ENCODE measurements around the gene PHGDH. TPM values are rescaled to one million over a fixed set of nuclear protein-coding genes. Genes with fewer than 3 reads are reported as not detected.

PHGDH gene
- total and polyA plus RNA-seq, 2 of the 13 experiments (the other 11 are each of a cell fraction or from before 2014, with no cell fraction given): 95.8 to 133 TPM

DNA sequence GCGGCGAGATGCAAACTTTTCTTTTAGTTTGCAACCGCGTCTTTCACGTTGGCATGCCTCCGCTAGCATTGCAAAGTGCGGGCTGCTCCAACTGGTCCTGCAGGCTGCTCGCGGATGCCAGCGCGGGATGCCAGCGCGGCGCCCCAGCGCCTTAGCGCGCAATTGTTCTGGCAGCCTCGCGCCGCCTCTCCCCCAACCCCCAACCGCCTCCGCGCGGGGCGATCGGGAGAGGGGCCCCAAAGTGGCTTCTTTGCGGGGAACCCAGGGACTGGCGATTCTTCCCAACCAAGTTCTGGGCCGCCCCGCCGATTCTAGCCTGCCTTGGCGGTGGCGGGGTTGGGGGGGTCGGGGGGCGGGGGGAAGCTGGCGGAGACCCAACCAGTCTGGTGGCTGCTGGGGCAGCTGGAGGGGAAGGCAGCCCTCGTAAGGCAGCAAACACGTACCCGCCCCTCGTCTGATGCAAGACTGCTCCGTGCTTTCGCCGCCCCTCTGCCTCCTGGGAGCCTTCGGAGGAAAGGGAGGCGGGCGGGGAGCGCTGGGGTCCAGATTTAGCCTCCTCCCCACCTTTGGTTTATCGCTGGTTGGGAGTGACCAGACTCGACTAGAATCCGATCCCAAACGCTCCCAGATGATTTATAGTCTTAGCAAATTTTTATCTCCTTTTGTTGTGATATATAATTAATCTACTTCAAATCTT, 756 bp downstream of the PHGDH start (continued):
- TF ChIP-seq, protein P1, sequence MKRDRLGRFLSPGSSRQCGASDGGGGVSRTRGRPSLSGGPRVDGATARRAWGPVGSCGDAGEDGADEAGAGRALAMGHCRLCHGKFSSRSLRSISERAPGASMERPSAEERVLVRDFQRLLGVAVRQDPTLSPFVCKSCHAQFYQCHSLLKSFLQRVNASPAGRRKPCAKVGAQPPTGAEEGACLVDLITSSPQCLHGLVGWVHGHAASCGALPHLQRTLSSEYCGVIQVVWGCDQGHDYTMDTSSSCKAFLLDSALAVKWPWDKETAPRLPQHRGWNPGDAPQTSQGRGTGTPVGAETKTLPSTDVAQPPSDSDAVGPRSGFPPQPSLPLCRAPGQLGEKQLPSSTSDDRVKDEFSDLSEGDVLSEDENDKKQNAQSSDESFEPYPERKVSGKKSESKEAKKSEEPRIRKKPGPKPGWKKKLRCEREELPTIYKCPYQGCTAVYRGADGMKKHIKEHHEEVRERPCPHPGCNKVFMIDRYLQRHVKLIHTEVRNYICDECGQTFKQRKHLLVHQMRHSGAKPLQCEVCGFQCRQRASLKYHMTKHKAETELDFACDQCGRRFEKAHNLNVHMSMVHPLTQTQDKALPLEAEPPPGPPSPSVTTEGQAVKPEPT (CRISPR knock-in tag; IDR thresholded peaks at IDR 0.05; ENCODE audit: low read depth): no peak
- 0 out of 2 replicates have a peak, but pooled peaks have one; percentile 14 for TF ChIP-seq ZNF329 (CRISPR knock-in tag; IDR thresholded peaks at IDR 0.05; ENCODE audit: low read depth)
- TF ChIP-seq HDAC1 (CRISPR knock-in tag; IDR thresholded peaks at IDR 0.05): peak; percentile 82
- TF ChIP-seq, protein P2, sequence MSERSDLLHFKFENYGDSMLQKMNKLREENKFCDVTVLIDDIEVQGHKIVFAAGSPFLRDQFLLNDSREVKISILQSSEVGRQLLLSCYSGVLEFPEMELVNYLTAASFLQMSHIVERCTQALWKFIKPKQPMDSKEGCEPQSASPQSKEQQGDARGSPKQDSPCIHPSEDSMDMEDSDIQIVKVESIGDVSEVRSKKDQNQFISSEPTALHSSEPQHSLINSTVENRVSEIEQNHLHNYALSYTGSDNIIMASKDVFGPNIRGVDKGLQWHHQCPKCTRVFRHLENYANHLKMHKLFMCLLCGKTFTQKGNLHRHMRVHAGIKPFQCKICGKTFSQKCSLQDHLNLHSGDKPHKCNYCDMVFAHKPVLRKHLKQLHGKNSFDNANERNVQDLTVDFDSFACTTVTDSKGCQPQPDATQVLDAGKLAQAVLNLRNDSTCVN (CRISPR knock-in tag; IDR thresholded peaks at IDR 0.05; ENCODE audit: borderline replicate concordance): no peak
- TF ChIP-seq ZNF430 (CRISPR knock-in tag; IDR thresholded peaks at IDR 0.05): no peak
- TF ChIP-seq, protein P3, sequence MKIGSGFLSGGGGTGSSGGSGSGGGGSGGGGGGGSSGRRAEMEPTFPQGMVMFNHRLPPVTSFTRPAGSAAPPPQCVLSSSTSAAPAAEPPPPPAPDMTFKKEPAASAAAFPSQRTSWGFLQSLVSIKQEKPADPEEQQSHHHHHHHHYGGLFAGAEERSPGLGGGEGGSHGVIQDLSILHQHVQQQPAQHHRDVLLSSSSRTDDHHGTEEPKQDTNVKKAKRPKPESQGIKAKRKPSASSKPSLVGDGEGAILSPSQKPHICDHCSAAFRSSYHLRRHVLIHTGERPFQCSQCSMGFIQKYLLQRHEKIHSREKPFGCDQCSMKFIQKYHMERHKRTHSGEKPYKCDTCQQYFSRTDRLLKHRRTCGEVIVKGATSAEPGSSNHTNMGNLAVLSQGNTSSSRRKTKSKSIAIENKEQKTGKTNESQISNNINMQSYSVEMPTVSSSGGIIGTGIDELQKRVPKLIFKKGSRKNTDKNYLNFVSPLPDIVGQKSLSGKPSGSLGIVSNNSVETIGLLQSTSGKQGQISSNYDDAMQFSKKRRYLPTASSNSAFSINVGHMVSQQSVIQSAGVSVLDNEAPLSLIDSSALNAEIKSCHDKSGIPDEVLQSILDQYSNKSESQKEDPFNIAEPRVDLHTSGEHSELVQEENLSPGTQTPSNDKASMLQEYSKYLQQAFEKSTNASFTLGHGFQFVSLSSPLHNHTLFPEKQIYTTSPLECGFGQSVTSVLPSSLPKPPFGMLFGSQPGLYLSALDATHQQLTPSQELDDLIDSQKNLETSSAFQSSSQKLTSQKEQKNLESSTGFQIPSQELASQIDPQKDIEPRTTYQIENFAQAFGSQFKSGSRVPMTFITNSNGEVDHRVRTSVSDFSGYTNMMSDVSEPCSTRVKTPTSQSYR (CRISPR knock-in tag; IDR thresholded peaks at IDR 0.05; ENCODE audit: borderline replicate concordance): peak; percentile 41; the same call in 1 of the 2 replicates
- no peak for TF ChIP-seq KDM2A (CRISPR knock-in tag; IDR thresholded peaks at IDR 0.05; ENCODE audit: borderline replicate concordance, low read depth)
- no peak for TF ChIP-seq ZMYM2 (CRISPR knock-in tag; IDR thresholded peaks at IDR 0.05)
- TF ChIP-seq, protein P4, sequence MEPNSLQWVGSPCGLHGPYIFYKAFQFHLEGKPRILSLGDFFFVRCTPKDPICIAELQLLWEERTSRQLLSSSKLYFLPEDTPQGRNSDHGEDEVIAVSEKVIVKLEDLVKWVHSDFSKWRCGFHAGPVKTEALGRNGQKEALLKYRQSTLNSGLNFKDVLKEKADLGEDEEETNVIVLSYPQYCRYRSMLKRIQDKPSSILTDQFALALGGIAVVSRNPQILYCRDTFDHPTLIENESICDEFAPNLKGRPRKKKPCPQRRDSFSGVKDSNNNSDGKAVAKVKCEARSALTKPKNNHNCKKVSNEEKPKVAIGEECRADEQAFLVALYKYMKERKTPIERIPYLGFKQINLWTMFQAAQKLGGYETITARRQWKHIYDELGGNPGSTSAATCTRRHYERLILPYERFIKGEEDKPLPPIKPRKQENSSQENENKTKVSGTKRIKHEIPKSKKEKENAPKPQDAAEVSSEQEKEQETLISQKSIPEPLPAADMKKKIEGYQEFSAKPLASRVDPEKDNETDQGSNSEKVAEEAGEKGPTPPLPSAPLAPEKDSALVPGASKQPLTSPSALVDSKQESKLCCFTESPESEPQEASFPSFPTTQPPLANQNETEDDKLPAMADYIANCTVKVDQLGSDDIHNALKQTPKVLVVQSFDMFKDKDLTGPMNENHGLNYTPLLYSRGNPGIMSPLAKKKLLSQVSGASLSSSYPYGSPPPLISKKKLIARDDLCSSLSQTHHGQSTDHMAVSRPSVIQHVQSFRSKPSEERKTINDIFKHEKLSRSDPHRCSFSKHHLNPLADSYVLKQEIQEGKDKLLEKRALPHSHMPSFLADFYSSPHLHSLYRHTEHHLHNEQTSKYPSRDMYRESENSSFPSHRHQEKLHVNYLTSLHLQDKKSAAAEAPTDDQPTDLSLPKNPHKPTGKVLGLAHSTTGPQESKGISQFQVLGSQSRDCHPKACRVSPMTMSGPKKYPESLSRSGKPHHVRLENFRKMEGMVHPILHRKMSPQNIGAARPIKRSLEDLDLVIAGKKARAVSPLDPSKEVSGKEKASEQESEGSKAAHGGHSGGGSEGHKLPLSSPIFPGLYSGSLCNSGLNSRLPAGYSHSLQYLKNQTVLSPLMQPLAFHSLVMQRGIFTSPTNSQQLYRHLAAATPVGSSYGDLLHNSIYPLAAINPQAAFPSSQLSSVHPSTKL (CRISPR knock-in tag; IDR thresholded peaks at IDR 0.05): no peak; the same call in 1 of the 2 replicates
- TF ChIP-seq, protein P5, sequence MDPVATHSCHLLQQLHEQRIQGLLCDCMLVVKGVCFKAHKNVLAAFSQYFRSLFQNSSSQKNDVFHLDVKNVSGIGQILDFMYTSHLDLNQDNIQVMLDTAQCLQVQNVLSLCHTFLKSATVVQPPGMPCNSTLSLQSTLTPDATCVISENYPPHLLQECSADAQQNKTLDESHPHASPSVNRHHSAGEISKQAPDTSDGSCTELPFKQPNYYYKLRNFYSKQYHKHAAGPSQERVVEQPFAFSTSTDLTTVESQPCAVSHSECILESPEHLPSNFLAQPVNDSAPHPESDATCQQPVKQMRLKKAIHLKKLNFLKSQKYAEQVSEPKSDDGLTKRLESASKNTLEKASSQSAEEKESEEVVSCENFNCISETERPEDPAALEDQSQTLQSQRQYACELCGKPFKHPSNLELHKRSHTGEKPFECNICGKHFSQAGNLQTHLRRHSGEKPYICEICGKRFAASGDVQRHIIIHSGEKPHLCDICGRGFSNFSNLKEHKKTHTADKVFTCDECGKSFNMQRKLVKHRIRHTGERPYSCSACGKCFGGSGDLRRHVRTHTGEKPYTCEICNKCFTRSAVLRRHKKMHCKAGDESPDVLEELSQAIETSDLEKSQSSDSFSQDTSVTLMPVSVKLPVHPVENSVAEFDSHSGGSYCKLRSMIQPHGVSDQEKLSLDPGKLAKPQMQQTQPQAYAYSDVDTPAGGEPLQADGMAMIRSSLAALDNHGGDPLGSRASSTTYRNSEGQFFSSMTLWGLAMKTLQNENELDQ (CRISPR knock-in tag; IDR thresholded peaks at IDR 0.05; ENCODE audit: borderline replicate concordance): no peak
- no peak for TF ChIP-seq KAT8 (CRISPR knock-in tag; IDR thresholded peaks at IDR 0.05)
- TF ChIP-seq ZSCAN29 (CRISPR knock-in tag; conservative IDR thresholded peaks at IDR 0.05): no peak
- TF ChIP-seq XRCC5 (optimal IDR thresholded peaks at IDR 0.05; ENCODE audit: low read length): peak; percentile 7
- TF ChIP-seq YY1 (IDR thresholded peaks at IDR 0.05; ENCODE audit: insufficient read depth, insufficient replicate concordance, low read depth, low read length): no peak

Data from HepG2 (cell line).